ENCODE results near the gene UGP2.
"Not testable (repeated sequence)": the region's sequence is repeated elsewhere in the genome, so short reads cannot be mapped to it uniquely, and the experiment has no call there.

UGP2 gene

DNA sequence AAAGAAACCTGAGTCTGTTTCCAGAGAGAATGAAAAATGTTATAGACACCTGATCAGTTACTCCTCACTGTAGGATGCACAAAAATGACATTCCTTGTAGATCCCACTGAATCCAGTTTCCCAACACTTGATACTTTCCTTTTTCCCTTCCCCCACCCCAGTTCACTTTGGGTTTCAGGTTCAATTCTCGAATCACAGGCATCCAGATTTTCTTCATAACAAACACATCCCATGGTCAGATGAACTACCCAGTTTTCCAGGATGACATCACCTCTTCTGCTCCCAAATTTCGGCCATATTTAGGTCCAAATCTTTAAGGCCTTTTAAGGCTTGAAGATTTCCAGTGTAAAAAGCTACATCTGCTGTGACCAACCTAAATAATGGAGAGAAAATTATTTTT, 51.5 kb downstream of the UGP2 start:
- DNase-seq (ENCODE audit: low read depth in 3 of 3): no peak

DNA sequence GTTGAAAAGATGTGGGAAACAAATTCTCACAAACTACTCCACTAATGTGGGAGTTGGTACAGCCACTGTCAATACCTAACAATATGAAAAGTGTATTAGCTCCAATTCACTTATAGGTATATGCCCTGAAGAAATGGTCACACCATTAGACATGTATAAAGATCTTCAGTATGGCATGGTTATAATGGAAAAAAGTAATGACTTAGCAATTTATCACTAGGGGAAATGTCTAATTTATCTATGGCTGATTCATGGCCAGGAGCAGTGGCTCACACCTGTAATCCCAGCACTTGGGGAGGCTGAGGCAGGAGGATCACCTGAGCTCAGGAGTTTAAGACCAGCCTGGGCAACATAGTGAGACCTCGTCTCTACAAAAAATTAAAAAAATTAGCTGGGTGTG, 52.5 kb downstream of the UGP2 start:
- no peak for DNase-seq (ENCODE audit: low read depth in 3 of 3)

DNA sequence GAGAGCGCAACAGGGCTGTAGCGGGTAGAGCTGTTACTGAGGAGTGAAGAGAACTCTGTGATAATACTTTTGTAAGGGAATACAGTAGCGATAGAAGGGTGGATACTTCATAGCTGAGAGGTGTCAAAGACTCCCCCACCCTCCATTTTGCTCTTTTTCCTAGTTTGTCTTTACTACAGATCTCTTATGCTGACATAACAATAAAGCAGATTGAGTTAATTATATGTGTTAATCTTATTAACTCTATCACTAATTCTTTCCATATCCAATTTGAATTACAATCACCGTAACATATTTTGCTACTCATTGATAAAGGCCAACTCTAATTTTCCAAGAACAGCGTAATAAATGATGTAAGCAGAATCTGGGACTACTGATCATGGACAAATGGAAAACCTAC, 57.1 kb downstream of the UGP2 start:
- DNase-seq (ENCODE audit: low read depth in 3 of 3): no peak

DNA sequence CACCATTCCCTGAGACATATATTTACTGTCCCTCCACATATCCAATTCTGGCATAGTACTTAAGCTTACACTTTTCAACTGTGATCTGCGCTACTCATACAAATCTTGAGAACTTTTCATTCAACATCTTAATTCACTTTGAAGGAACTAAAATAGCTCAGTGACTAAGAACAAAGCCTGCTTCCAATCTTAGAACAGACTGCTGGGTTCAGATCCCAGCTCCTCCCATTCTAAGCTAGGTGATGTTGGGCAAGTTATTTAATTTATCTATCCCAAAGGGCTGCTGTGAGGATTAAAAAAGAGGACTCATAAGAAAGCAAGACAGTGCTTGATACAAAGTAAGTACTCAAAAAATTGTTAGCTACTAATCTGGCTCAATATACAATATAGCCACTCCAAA, 57.9 kb downstream of the UGP2 start:
- DNase-seq (ENCODE audit: low read depth in 3 of 3): no peak

DNA sequence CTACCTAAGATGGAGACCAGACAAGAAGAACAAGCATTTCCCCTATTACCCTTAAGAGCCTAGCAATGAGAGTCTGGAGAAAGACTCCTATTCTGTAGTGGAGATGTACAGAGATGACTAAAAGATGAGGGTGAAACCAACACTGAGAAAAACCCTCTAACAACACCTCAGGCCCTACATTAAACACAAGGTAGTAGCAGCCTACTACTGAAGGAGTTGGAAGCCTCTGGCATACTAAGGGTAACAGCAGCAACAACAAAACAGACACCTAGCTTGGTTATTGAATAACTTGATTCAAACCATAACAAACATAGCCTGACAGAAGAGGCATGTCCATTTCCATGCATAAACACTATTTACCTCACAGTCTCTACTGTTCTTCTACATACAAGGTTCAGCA, 60.5 kb downstream of the UGP2 start:
- DNase-seq (ENCODE audit: low read depth in 3 of 3): no peak

DNA sequence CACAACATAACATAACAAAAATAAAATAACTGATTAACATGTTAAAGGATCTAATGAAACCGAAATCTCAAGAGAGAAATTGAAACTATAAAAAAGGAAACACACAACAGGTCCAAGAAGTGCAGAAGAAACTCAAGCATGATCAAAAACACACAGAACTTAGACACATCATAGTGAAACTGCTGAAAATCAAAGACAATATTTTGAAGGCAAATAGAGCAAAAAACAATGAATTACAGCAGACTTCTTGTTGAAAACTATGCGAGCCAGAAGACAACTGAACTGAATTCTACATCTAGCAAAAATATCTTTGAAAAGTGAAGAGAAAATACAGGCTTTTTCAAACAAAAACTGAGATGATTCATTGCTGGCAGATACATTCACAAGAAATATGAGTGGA, 61.3 kb downstream of the UGP2 start:
- no peak for DNase-seq (ENCODE audit: low read depth in 3 of 3)

DNA sequence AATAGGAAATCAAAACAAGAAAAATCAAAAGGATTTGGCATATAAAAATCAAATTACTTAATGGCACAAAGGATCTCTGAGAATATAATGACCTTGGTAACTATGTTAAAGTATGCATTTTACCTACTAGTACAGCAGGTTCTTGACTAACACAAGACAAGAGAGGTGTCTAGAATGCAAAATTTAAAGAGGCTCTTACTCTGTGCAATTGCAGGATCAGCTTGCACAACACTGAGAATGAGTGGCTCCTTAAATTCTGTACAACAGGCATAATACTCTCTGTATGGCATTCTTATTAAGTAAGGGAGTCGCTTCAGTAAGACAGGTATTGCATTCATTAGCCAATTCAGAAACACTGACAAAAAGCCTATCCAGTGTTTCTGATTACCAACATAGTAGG, 72.6 kb downstream of the UGP2 start:
- DNase-seq (ENCODE audit: low read depth in 3 of 3): no peak

DNA sequence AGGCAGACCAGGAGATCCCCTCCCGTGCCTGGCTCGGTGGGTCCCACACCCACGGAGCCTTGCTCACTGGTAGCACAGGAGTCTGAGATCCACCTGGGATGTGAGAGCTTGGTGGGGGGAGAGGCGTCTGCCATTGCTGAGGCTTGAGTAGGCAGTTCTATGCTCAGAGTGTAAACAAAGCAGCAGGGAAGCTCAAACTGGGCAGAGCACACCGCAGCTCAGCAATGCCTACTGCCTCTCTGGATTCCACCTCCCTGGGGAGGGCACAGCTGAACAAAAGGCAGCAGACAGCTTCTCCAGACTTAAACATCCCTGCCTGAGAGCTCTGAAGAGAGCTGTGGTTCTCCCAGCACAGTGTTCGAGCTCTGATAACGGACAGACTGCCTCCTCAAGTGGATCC, 85.1 kb downstream of the UGP2 start:
- DNase-seq (ENCODE audit: low read depth in 3 of 3): no peak

DNA sequence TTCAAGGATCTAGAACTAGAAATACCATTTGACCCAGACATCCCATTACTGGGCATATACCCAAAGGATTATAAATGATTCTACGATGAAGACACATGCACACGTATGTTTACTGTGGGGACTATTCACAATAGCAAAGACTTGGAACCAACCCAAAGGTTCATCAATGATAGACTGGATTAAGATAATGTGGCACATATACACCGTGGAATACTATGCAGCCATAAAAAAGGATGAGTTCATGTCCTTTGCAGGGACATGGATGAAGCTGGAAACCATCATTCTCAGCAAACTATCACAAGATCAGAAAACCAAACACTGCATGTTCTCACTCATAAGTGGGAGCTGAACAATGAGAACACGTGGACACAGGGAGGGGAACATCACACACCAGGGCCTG, 90.4 kb downstream of the UGP2 start:
- DNase-seq (ENCODE audit: low read depth in 3 of 3): not testable (repeated sequence)

All from stimulated activated CD4-positive, alpha-beta T cell treated with anti-CD3 and anti-CD28 coated beads, TNF-alpha, amount 100 ng/mL, for 48 hours (primary cell).